Right lobe of liver (tissue), 6 donors: ENCODE measurements around the gene TSPAN10. TPM values are rescaled to one million over a fixed set of nuclear protein-coding genes. Genes with fewer than 3 reads are reported as not detected.

ENCODE experiments used
- ATAC-seq, 4 donors: fragments of 200-7000 bp; cut with Tn5 transposase; one replicate each; pipeline ENCODE4 v1.9.1; 2020; ENCODE audit warnings: mild to moderate bottlenecking in 4 of 4, moderate library complexity in 4 of 4
- DNase-seq, 3 donors: peaks; one replicate each; pipeline ENCODE4 v3.0.0-alpha.2; 2020
- H3K27ac ChIP-seq, 3 donors: fragments of 200-600 bp; one replicate each; pipeline ENCODE4 v1.8.0; 2022
- H3K27me3 ChIP-seq, 2 donors: fragments of 200-600 bp; one replicate each; pipeline ENCODE4 v1.8.0; 2022
- H3K36me3 ChIP-seq, 4 donors: fragments of 200-600 bp; sonication (generic) in 1 of 4; one replicate each; pipeline versions ENCODE4 v1.5.1 to v1.8.0; 2017 to 2022; ENCODE audit warnings: control low read depth in 1 of 4
- H3K4me1 ChIP-seq, 4 donors: fragments of 200-600 bp; sonication (generic) in 1 of 4; one replicate each; pipeline versions ENCODE4 v1.5.1 to v1.8.0; 2017 to 2022; ENCODE audit warnings: control low read depth in 1 of 4
- H3K4me3 ChIP-seq, 3 donors: fragments of 200-600 bp; one replicate each; pipeline ENCODE4 v1.8.0; 2022
- H3K9me3 ChIP-seq, 4 donors: fragments of 200-600 bp; sonication (generic) in 1 of 4; one replicate each; pipeline versions ENCODE4 v1.5.1 to v1.8.0; 2017 to 2022; ENCODE audit warnings: control low read depth in 1 of 4
- CTCF ChIP-seq, 4 donors: fragments of 200-600 bp in 3 of 4; fragments of 450-650 bp in 1 of 4; IDR thresholded peaks; one replicate each; pipeline versions ENCODE4 v1.5.1 to v1.8.0; 2016 to 2022; ENCODE audit warnings: antibody characterized with exemption in 4 of 4, mild to moderate bottlenecking in 2 of 4
- POLR2A ChIP-seq: fragments of 450-650 bp; IDR thresholded peaks from one replicate; pipeline ENCODE4 v1.6.1; 2017; ENCODE audit warnings: antibody characterized with exemption, mild to moderate bottlenecking
- whole genome bisulfite sequencing: methylation state at CpG from one replicate; pipeline ENCODE4 v1.1.6; 2018; ENCODE audit warnings: low coverage, low lambda C conversion rate; ENCODE audit not compliant: insufficient coverage; ENCODE audit errors: missing lambda C conversion rate; 5-methylcytosine and 5-hydroxymethylcytosine counted together
- intact Hi-C, 2 donors: fragments of 100-400 bp; cut with DNase I; formaldehyde crosslinking; loops; one replicate each; pipeline versions ENCODE4 v1.11.2 to v1.14.1; 2022
- total RNA-seq, 6 experiments: library from RNA; depleted of rRNA in 2 of 6; stranded (reverse); fragments of >200 nt in 2 of 6; fragmentation: NEBNext Ultra II Directional in 3 of 6; extraction: Animal tissue kit (Norgen Biotek cat#: 25700) in 3 of 6; gene quantifications; one replicate each; pipeline versions ENCODE4 v1.1.0 to v1.2.4, GENCODE V29; 2016 to 2023
- donor health status: DM: no; HTN: yes; CAD: no.
- donor health status: DM: no; HTN: no; CAD: no.
- donor health status: DM: no; HTN: no; CAD: no.
- donor health status: DM: no; HTN: yes; CAD: no.
- donor health status: DM: no; HTN: yes; CAD: no.

TSPAN10 gene
- total RNA-seq, 6 experiments from 2014 or later = 0.18 to 1.2 (median 0.62) TPM

GRCh38 chr17:81648707-81649085 lies 11.7 kb downstream of the TSPAN10 start:
- H3K9me3 ChIP-seq = no peaks in the 10 kb centered on the region

GRCh38 chr17:81650951-81651350 lies 14.0 kb downstream of the TSPAN10 start:
- H3K36me3 ChIP-seq = no peaks in the 10 kb centered on the region
- H3K4me1 ChIP-seq = no peaks in the 10 kb centered on the region
- 80% methylated on average over 2 of the region's 9 CpGs for WGBS
- no peak overlapping the region for H3K27ac ChIP-seq
- intact Hi-C loops = no loop called here
- H3K27me3 ChIP-seq = peaks cover 0 to 11% of the 10 kb centered on the region in 2 donors
- no peaks in the 10 kb centered on the region for H3K9me3 ChIP-seq
- ATAC-seq (no peak), DNase-seq (no peak)
- no peak overlapping the region for H3K4me3 ChIP-seq
- TF ChIP-seq CTCF (IDR thresholded peaks at IDR 0.05) (no peak), POLR2A (no peak)

More at GRCh38 chr17:81648707-81649085, 11.7 kb downstream of the TSPAN10 start:
- TF ChIP-seq POLR2A (no peak), CTCF (IDR thresholded peaks at IDR 0.05) (no peak)
- intact Hi-C loops = no loop called here
- WGBS = 74% methylated on average over 14 of the region's 14 CpGs
- Histone ChIP-seq H3K4me3 (no peak overlapping the region), H3K4me1 (no peaks in the 10 kb centered on the region), H3K27me3 (peaks cover 0 to 11% of the 10 kb centered on the region in 2 donors), H3K36me3 (no peaks in the 10 kb centered on the region), H3K27ac (no peak overlapping the region)
- DNase-seq (no peak), ATAC-seq (no peak)

GRCh38 chr17:81651692-81652091 lies 14.7 kb downstream of the TSPAN10 start:
- WGBS = no CpG with 5 or more reads among the region's 10 CpGs
- intact Hi-C loops = no loop called here
- H3K4me3 ChIP-seq = no peak overlapping the region
- ATAC-seq = no peak
- H3K9me3 ChIP-seq = no peaks in the 10 kb centered on the region
- no peak for TF ChIP-seq CTCF (IDR thresholded peaks at IDR 0.05)
- no peak for TF ChIP-seq POLR2A
- no peak overlapping the region for H3K27ac ChIP-seq
- no peak for DNase-seq
- H3K4me1 ChIP-seq = no peaks in the 10 kb centered on the region
- H3K27me3 ChIP-seq = peaks cover 0 to 11% of the 10 kb centered on the region in 2 donors
- no peaks in the 10 kb centered on the region for H3K36me3 ChIP-seq

GRCh38 chr17:81652906-81653771 lies 16.1 kb downstream of the TSPAN10 start:
- DNase-seq = no peak
- TF ChIP-seq CTCF (IDR thresholded peaks at IDR 0.05) (no peak), POLR2A (no peak)
- 43% methylated on average over 8 of the region's 27 CpGs for WGBS

More at GRCh38 chr17:81652906-81653771, 16.1 kb downstream of the TSPAN10 start:
- H3K36me3 ChIP-seq = no peaks in the 10 kb centered on the region
- no peaks in the 10 kb centered on the region for H3K4me1 ChIP-seq
- no peak overlapping the region for H3K27ac ChIP-seq
- intact Hi-C loops = no loop called here
- H3K4me3 ChIP-seq = peak overlapping the region in 1 of 3 donors; percentile 7
- ATAC-seq = peak; percentile 8 to 41 (median 23)
- no peaks in the 10 kb centered on the region for H3K9me3 ChIP-seq
- H3K27me3 ChIP-seq = peaks cover 0 to 8% of the 10 kb centered on the region in 2 donors
